DMS114 treated with DMSO at 0.1 percent for 48 hours (cell line): ENCODE data around the gene GRAMD1A.
"Not testable (repeated sequence)": the region's sequence is repeated elsewhere in the genome, so short reads cannot be mapped to it uniquely, and the experiment has no call there.

Experiments used
- DNase-seq: peaks from one replicate; lab custom pipeline; 2025; ENCODE audit not compliant: unreplicated experiment; lab: John Stamatoyannopoulos, UW

The GRAMD1A gene

DNA sequence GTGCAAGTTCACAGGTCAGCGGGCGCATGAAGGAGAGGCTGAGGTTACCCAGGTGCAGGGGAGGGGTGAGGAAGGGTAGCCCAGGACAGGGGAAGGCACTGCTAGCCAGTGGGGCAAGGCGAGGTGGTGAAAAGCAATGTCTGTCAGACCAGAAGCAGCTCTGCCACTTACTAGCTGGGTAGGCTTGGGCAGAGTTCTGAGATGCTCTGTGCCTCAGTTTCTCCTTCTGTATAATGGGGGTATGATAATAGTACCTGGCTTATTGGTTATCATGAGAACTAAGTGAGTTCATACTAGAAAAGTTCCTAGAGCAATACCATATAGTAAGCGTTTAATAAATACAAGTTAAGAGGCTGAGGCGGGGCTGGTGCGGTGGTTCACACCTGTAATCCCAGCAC is 15.8 kb downstream of the GRAMD1A start:
- DNase-seq, result no peak

GRCh38 chr19:35017507-35017906 is 17.4 kb downstream of the GRAMD1A start:
- DNase-seq, result no peak

DNA sequence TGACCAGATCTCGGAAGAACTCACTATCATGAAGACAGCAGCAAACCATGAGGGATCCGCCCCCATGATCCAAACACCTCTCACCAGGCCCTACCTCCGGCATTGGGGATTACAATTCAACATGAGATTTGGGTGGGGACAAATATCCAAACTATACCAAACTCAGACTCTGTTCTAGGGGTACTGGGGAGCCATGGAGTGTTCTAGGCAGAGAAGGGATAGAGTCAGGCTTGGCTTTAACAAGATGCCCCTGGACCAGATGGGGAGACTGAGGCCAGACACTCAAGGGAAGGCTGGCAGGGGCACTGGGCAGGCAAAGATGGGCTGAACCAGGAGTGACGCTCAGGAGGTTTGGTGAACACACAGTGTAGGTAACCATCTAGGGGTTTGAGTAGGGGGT is 18.3 kb downstream of the GRAMD1A start:
- no peak for DNase-seq

DNA sequence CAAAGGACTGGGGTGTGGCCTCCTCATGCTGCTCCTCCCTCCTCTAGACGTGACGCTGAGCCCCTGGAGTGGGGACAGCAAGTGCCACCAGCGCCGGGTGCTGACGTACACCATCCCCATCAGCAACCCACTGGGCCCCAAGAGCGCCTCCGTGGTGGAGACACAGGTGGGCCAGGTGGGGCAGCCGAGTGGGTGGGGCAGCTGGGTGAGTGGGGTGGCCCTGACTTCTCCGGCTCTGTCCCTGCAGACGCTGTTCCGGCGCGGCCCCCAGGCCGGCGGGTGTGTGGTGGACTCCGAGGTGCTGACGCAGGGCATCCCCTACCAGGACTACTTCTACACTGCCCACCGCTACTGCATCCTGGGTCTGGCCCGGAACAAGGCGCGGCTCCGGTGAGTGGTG is 19.0 kb downstream of the GRAMD1A start:
- no peak for DNase-seq

DNA sequence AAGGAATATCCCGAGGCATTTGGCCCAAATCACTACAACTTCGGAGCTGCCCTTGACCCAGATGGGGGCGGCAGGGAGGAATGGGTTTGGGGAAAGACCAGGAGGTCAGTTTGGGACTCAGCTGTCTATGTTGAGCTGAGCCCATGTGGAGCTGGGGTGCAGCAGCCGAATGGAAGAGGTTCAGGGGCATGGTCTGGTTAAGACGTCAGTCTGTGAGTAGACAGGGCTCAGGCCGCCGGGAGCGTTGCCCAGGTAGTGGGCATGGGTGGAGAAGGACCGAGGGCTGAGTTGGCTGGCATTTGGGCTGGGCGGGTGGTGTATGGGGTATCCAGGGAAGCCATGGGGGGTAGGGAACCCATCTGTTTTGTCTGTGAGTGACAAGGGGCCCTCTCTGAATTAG is 20.9 kb downstream of the GRAMD1A start:
- DNase-seq, result no peak

DNA sequence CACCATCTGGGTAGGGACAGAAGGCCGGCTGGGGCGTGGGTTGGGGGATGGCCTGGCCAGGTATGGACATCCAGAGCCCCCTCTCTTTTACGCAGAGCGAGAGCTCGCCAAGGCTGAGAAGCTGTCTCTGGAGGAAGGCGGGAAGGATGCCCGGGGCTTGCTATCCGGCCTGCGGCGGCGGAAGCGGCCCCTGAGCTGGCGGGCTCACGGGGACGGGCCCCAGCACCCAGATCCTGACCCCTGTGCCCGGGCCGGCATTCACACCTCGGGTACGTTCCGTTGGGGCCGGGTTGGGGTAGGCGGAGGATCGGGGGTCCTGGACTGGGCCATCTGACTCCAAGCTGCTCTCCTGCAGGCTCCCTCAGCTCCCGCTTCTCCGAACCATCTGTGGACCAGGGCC is 21.5 kb downstream of the GRAMD1A start:
- DNase-seq, result no peak

DNA sequence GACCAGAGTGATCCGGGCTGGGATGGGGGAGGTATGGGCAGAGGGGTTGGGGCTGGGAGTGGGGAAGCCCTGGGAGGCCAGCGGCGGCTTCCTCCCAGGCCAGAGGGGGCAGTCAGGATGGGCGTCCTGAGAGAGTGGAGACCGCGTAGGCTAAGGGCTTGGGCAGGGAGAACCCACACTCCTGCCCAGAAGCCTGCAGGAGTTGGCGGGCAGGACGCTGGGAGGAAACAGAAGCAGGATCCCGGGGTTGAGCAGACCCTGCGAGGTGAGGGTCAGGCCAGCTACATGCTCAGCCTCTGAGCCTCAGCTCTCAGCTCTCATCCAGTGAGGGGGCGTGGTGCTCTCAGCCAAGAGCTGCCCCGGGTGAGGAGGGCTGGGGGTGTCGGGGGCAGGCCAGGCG is 22.3 kb downstream of the GRAMD1A start:
- no peak for DNase-seq

- DNase-seq, result no peak
These were observed 23.3 kb downstream of the GRAMD1A start for GRCh38 chr19:35023428-35023827.

- no peak for DNase-seq
These were observed 24.0 kb downstream of the GRAMD1A start for GRCh38 chr19:35024095-35024494.

- DNase-seq, result no peak
These were observed 25.8 kb downstream of the GRAMD1A start for GRCh38 chr19:35025969-35026368.

DNA sequence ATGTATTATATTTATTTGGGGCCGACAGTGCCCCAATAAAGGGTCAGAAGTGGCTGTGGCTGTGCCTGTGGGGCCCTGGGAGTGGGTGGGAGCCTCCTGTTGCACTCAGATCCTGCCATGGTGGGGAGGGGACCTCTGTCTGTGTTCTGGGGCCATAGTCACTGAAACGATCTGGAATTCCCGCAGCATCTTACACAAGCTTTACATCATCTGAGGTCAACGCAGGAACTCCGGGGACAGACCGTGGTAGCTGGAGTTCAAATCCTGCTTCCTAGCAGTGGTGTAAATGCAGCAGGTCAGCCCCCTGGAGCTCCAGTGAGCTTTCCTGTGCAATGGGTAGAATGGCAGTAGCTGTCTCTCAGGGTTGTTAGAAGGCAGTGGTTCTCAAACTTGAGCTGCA is 26.3 kb downstream of the GRAMD1A start:
- no peak for DNase-seq

DNA sequence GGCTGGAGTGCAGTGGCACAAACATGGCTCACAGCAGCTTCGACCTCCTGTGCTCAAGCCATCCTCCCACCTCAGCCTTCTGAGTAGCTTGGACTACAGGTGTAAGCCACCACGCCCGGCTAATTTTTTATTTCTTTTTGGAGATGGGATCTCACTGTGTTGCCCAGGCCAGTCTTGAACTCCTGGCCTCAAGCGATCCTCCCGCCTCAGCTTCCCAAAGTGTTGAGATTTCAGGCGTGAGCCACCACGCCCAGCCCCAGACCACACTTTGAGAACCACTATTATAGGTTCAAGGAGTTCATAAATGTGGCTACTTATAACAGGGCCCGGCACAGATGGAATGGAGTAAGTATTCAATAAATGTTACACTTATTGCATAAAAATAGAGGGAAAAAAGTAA is 26.9 kb downstream of the GRAMD1A start:
- DNase-seq, result no peak

DNA sequence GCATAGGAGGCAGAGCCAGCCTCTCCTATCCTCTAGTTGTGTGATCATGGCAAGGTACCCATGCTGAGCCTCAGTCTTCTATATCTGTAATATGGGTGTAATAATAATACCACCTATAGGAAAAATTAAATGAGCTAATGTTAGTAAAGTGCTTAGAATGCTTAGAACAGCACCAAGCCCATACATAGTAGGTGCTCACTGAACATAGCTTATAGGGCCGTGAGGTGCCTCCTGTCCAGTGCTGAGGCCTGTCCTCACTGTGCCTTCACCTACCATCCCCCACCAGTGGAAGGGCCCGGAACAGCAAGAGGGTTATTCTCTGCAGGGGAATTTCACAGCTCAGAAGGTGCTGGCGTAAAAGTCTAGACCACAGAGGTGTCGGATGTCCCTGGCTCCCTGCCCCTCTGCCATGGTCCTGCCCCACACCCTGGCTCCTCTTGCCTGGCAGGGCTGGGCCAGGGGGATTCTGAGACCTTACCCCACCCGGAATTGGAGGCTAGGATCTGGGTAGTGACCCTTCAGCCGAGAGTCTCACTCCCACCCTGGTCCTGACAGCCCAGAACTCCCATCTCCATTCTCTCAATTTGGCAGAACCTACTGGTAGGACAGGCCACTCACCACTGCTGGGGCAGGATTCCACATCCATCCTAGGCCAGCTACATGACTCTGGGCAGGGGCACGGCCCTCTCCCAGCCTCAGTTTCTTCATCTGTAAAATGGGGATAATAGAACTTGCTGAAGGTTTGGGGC is 27.9 kb downstream of the GRAMD1A start:
- no peak for DNase-seq

DNA sequence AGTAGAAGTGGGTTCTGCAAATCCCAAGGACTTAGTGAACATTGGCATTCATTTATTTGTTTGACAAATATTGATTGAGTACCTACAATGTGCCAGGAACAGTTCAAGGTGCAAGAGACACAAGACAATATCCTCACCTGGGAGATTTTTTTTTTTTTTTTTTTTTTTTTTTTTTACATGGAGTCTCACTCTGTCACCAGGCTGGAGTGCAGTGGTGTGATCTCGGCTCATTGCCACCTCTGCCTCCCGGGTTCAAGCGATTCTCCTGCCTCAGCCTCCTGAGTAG is 28.4 kb downstream of the GRAMD1A start:
- not testable (repeated sequence) for DNase-seq

- DNase-seq, result not testable (repeated sequence)
These were observed 29.2 kb downstream of the GRAMD1A start for GRCh38 chr19:35029275-35029736.

GRCh38 chr19:35029737-35030256 is 29.7 kb downstream of the GRAMD1A start:
- DNase-seq, result no peak

DNA sequence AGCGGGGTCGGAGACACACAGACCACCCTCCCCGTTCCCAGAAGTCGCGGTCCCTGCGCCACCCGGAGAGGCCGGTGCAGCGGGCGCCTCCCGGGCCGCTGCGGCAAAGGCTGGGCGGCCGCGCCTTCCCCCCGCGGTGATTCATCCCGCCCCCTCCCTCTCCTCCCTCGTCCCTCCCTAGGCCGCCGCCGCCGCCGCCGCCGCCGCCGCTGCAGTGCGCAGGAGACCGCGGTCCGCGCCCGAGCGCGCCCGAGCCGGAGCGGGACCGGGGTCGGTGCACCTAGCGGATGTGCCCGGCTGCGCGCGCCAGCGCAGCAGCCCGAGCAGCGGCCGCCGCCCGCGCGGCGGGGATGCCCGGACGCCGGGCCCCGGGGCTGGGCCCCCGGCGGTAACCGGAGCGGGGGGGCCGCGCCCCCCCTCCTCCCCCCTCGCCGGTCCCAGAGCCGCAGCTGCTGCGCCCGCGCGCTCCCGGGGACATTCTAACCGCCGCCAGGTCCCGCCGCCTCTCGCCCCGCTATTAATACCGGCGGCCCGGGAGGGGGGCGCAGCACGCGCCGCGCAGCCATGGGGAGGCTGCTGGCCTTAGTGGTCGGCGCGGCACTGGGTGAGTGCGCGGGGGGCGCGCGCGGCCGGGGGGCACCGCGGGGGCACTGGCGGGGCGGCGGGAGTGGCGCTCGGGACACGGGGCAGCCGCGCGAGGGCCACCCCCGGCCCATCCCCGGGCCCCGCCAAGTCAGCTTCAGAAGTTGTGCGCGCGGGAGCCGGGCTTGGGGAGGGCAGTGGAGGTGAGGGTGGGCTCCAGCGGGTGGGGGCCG is 30.3 kb downstream of the GRAMD1A start, which contains the start of gene SCN1B:
Gene SCN1B (plus strand): TSS at position 214 of the 815 bp plus-strand sequence. CDS start 351 bp downstream, at position 565.
- DNase-seq, result peak; percentile 20

GRCh38 chr19:35031072-35031881 is 31.2 kb downstream of the GRAMD1A start:
- no peak for DNase-seq

- no peak for DNase-seq
These were observed 32.3 kb downstream of the GRAMD1A start for GRCh38 chr19:35032356-35032865.

DNA sequence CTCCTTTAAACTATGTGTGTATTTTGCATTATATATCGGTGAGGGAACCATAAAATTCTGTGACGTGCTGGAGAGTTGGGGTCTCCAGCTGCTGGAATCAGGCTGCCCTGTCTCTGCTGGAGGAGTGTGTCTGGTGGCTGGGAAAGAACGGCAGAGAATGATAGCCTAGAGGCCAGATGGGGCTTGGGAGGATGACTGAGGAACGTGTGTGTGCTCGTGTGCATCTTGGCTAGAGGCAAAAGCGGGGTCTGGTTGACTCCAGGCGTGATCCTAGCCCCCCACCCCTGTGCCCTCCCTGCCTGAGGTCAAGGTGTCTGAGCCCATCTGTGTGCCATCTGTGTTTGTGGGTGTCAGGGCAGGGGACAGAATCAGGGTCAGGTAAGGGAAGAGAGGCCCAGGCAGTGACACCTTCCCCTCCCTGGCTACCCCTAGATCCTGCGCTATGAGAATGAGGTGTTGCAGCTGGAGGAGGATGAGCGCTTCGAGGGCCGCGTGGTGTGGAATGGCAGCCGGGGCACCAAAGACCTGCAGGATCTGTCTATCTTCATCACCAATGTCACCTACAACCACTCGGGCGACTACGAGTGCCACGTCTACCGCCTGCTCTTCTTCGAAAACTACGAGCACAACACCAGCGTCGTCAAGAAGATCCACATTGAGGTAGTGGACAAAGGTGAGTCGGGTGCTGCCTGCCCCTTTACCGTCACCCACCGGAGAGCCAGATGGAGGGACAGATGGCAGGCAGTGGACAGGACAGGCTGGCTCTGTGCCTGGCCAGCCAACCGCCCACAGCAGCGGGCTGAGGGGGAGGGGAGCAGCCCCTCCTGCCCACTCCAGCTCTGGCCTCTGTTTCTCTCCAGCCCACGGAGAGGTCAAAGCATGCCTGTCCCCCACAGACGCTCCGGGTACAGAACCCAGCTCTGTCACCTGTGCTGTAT is 33.2 kb downstream of the GRAMD1A start:
- DNase-seq, result no peak
